K562 (cell line): ENCODE results near the gene NTRK3. TPM values are rescaled to one million over a fixed set of nuclear protein-coding genes. Genes with fewer than 3 reads are reported as not detected.

ENCODE experiments used
- ATAC-seq: fragments of 200-7000 bp; cut with Tn5 transposase; 3 replicates; pipeline ENCODE4 v1.9.1; 2020; ENCODE audit warnings: moderate library complexity
- BruUV-seq: library from RNA; stranded (reverse); fragments of 400-500 nt; replicated peaks from 2 replicates; lab custom pipeline; 2021; lab: Mats Ljungman, UMichigan
- CTCF ChIA-PET: fragments of 300-600 bp; formaldehyde crosslinking; extraction: SDS; loops from one replicate; lab custom pipeline; 2021; ENCODE audit warnings: low intra/inter-chr PET ratio; lab: Yijun Ruan, JAX
- POLR2A ChIA-PET: fragments of 300-600, 350-650 bp; sonication (Branson Sonifier 250); formaldehyde crosslinking; extraction: SDS; loops from one replicate; lab custom pipeline; 2021; ENCODE audit warnings: antibody characterized with exemption, inconsistent platforms; lab: Yijun Ruan, JAX
- DNase-seq, 4 experiments: peaks; one replicate each; pipeline versions ENCODE4 v3.0.0 to v3.0.0-alpha.2; 2011 to 2018; ENCODE audit warnings: low spot score in 3 of 4, mixed read lengths in 3 of 4; ENCODE audit errors: extremely low read depth in 1 of 4
- FAIRE-seq: peaks from 2 replicates; lab custom pipeline; 2011; peaks lifted over from hg19 to GRCh38; lab: Jason Lieb, UNC
- H2AFZ ChIP-seq: 2 replicates; pipeline ENCODE4 v1.6.0; 2011; ENCODE audit warnings: low read depth, low read length, control low read depth, inconsistent platforms
- H3K27ac ChIP-seq: fragments of 200-600 bp; 3 replicates; pipeline ENCODE4 v1.8.0; 2011; ENCODE audit warnings: low read depth, mild to moderate bottlenecking, control low read depth, inconsistent platforms, low read length, moderate library complexity, mixed read lengths; ENCODE audit errors: extremely low read depth
- H3K27me3 ChIP-seq, 2 experiments: fragments of 300-600 bp in 1 of 2; 2 replicates in 1 of 2; 3 replicates in 1 of 2; pipeline versions ENCODE4 v1.6.0 to v1.8.0; 2011; ENCODE audit warnings: inconsistent platforms in 2 of 2, low read length in 2 of 2, mild to moderate bottlenecking in 1 of 2, mixed read lengths in 1 of 2, moderate library complexity in 1 of 2; ENCODE audit not compliant: control insufficient read depth in 2 of 2, insufficient read depth in 2 of 2
- H3K36me3 ChIP-seq: fragments of 300-600 bp; 3 replicates; pipeline ENCODE4 v1.8.0; 2011; ENCODE audit warnings: mild to moderate bottlenecking, low read length, inconsistent platforms; ENCODE audit not compliant: control insufficient read depth, insufficient read depth
- H3K4me1 ChIP-seq, 2 experiments: fragments of 200-600 bp in 1 of 2; replicated peaks in 1 of 2; 2 replicates in 1 of 2; 3 replicates in 1 of 2; pipeline versions ENCODE4 v1.5.1 to v1.8.0; 2011; ENCODE audit warnings: inconsistent platforms in 2 of 2, low read length in 2 of 2, mild to moderate bottlenecking in 1 of 2, mixed read lengths in 1 of 2, moderate library complexity in 1 of 2; ENCODE audit not compliant: control insufficient read depth in 2 of 2, insufficient read depth in 2 of 2
- H3K4me2 ChIP-seq: 2 replicates; pipeline ENCODE4 v1.6.1; 2011; ENCODE audit warnings: low read length, control low read depth, inconsistent platforms, mixed read lengths; ENCODE audit not compliant: insufficient read depth
- H3K4me3 ChIP-seq: fragments of 200-600 bp; sonication (generic), shearing (Covaris generic); 2 replicates; pipeline ENCODE4 v1.5.1; 2016; ENCODE audit warnings: control low read depth, inconsistent platforms
- H3K79me2 ChIP-seq: fragments of 200-600 bp; 3 replicates; pipeline ENCODE4 v1.8.0; 2011; ENCODE audit warnings: low read length, inconsistent platforms; ENCODE audit not compliant: control insufficient read depth, insufficient read depth
- H3K9ac ChIP-seq, 2 experiments: 2 replicates each; pipeline versions ENCODE4 v1.6.0 to v1.6.1; 2011; ENCODE audit warnings: low read depth in 2 of 2, low read length in 2 of 2, control low read depth in 1 of 2, inconsistent platforms in 1 of 2, mild to moderate bottlenecking in 1 of 2, mixed read lengths in 1 of 2; ENCODE audit not compliant: insufficient read depth in 1 of 2
- H3K9me1 ChIP-seq: one replicate; pipeline ENCODE4 v1.6.0; 2011; ENCODE audit warnings: inconsistent platforms, mild to moderate bottlenecking, low read length, moderate library complexity; ENCODE audit not compliant: control insufficient read depth, insufficient read depth
- H3K9me3 ChIP-seq: replicated peaks from 2 replicates; pipeline ENCODE4 v1.5.1; 2011; ENCODE audit warnings: low read depth, low read length, inconsistent platforms; ENCODE audit not compliant: control insufficient read depth, insufficient read depth
- H4K20me1 ChIP-seq: replicated peaks from 2 replicates; pipeline ENCODE4 v1.6.1; 2011; ENCODE audit warnings: low read length, inconsistent platforms, mixed read lengths; ENCODE audit not compliant: control insufficient read depth, insufficient read depth
- BACH1 ChIP-seq: fragments of 200-800 bp; sonication (Bioruptor generic); IDR thresholded peaks from 2 replicates; pipeline ENCODE4 v1.6.1; 2016; ENCODE audit warnings: missing genetic modification characterization, missing compliant biosample characterization
- CBX3 ChIP-seq, 2 experiments: IDR thresholded peaks; 1 replicate in 1 of 2; 2 replicates in 1 of 2; pipeline ENCODE4 v1.6.1; 2012; ENCODE audit warnings: inconsistent platforms in 2 of 2, low read length in 2 of 2, borderline replicate concordance in 1 of 2, control low read depth in 1 of 2
- CREBBP ChIP-seq: IDR thresholded peaks from one replicate; pipeline ENCODE4 v1.6.1; 2012; ENCODE audit warnings: low read depth, mild to moderate bottlenecking, control low read depth, inconsistent platforms, low read length
- FOXK1 ChIP-seq: sonication (generic); formaldehyde crosslinking; IDR thresholded peaks from 2 replicates; pipeline ENCODE4 v1.8.0; 2022; ENCODE audit warnings: missing genetic modification reagents, mild to moderate bottlenecking, borderline replicate concordance
- HDAC8 ChIP-seq: fragments of 450-650 bp; IDR thresholded peaks from 2 replicates; pipeline ENCODE4 v1.6.1; 2016; ENCODE audit warnings: mild to moderate bottlenecking, missing genetic modification characterization, moderate library complexity, missing compliant biosample characterization
- HEY1 ChIP-seq: fragments of 250-450 bp; sonication (Bioruptor Pico); IDR thresholded peaks from 2 replicates; pipeline ENCODE4 v1.5.0; 2020; ENCODE audit warnings: mild to moderate bottlenecking, moderate library complexity, borderline replicate concordance
- JUN ChIP-seq, 2 experiments: sonication (generic) in 1 of 2; formaldehyde crosslinking in 1 of 2; IDR thresholded peaks; 2 replicates each; pipeline versions ENCODE4 v1.6.1 to v1.8.0; 2012 to 2022; ENCODE audit warnings: borderline replicate concordance in 2 of 2, mild to moderate bottlenecking in 2 of 2, improper control_type of control experiment in 1 of 2, low read depth in 1 of 2, low read length in 1 of 2, missing genetic modification reagents in 1 of 2
- PCBP2 ChIP-seq: fragments of 200-400 bp; formaldehyde crosslinking; IDR thresholded peaks from 2 replicates; pipeline ENCODE4 v1.6.1; 2018; ENCODE audit warnings: low read length, low read depth, mild to moderate bottlenecking, moderate library complexity; ENCODE audit not compliant: poor library complexity, severe bottlenecking
- PML ChIP-seq: IDR thresholded peaks from 2 replicates; pipeline ENCODE4 v1.6.1; 2012; ENCODE audit warnings: low read length, inconsistent platforms
- RBM34 ChIP-seq: fragments of 200-400 bp; formaldehyde crosslinking; IDR thresholded peaks from 2 replicates; pipeline ENCODE4 v1.6.1; 2018; ENCODE audit warnings: low read length, borderline replicate concordance; ENCODE audit not compliant: insufficient read depth
- SMAD4 ChIP-seq: fragments of 250-450 bp; sonication (Bioruptor Pico); conservative IDR thresholded peaks from 2 replicates; pipeline ENCODE4 v1.8.0; 2021; ENCODE audit warnings: inconsistent platforms, mild to moderate bottlenecking, moderate library complexity
- WHSC1 ChIP-seq: IDR thresholded peaks from one replicate; pipeline ENCODE4 v1.6.1; 2012; ENCODE audit warnings: low read length, control low read depth, inconsistent platforms
- ZNF282 ChIP-seq: sonication (generic); formaldehyde crosslinking; IDR thresholded peaks from 2 replicates; pipeline ENCODE4 v1.8.1; 2023; ENCODE audit warnings: missing genetic modification reagents
- ZNF511 ChIP-seq: sonication (generic); formaldehyde crosslinking; IDR thresholded peaks from 2 replicates; pipeline ENCODE4 v1.8.0; 2022; ENCODE audit warnings: mild to moderate bottlenecking, missing genetic modification reagents
- ZNF592 ChIP-seq: fragments of 450-650 bp; IDR thresholded peaks from 2 replicates; pipeline ENCODE4 v1.6.1; 2017; ENCODE audit warnings: antibody characterized with exemption, mild to moderate bottlenecking
- WGBS: fragments of 100-300 bp; shearing (Covaris generic); methylation state at CpG from one replicate; pipeline ENCODE4 v1.1.6; 2016; ENCODE audit warnings: low coverage, mixed read lengths; ENCODE audit not compliant: insufficient coverage; ENCODE audit errors: missing lambda C conversion rate; 5-methylcytosine and 5-hydroxymethylcytosine counted together
- in situ Hi-C: fragments of 300-500 bp; cut with MboI; formaldehyde crosslinking; loops from 4 replicates; pipeline ENCODE4 v1.15.0; 2018; ENCODE audit warnings: inconsistent platforms, mixed read lengths
- intact Hi-C: fragments of 100-400 bp; cut with micrococcal nuclease; formaldehyde crosslinking; loops from 2 replicates; pipeline ENCODE4 v1.14.2; 2022
- polyA plus RNA-seq, 8 experiments: library from polyadenylated mRNA; depleted of rRNA in 4 of 8; stranded (reverse) in 5 of 8; unstranded in 3 of 8; fragments of >200 nt; fragmentation: Nextera tagmentation in 2 of 8; fragmentation: Illumina TruSeq in 1 of 8; extraction: Ambion mirVana in 2 of 8; extraction: Trizol in 1 of 8; gene quantifications; 2 replicates each; pipeline versions ENCODE4 v1.2.1 to v1.2.3, GENCODE V29; 2011 to 2014; ENCODE audit warnings: inconsistent platforms in 1 of 8, missing spikeins in 1 of 8
- total RNA-seq, 7 experiments: library from RNA; depleted of rRNA in 6 of 7; stranded (reverse); fragments of >200 nt in 6 of 7; fragmentation: Illumina TruSeq in 2 of 7; extraction: Trizol in 2 of 7; gene quantifications; 2 replicates each; pipeline versions ENCODE4 v1.2.1 to v1.2.3, GENCODE V29; 2011 to 2021; ENCODE audit warnings: low replicate concordance in 1 of 7
- TF ChIP-seq, protein P1 (sequence below): sonication (generic); formaldehyde crosslinking; IDR thresholded peaks from 2 replicates; pipeline ENCODE4 v1.8.1; 2023; ENCODE audit warnings: mild to moderate bottlenecking, missing genetic modification reagents

Gene NTRK3
- total and polyA plus RNA-seq, 9 of the 15 experiments (the other 6 are each of a cell fraction or from before 2014, with no cell fraction given) = 0.11 to 0.13 TPM; not detected in 7

GRCh38 chr15:88132499-88132898 lies 124.0 kb downstream of the NTRK3 start:
- Histone ChIP-seq H4K20me1 (no peaks in the 10 kb centered on the region), H3K27ac (no peak overlapping the region), H3K4me3 (no peak overlapping the region), H3K9me1 (no peaks in the 10 kb centered on the region), H3K4me1 (no peaks in the 10 kb centered on the region), H3K27me3 (peaks cover 0 to 4% of the 10 kb centered on the region in 2 experiments; a peak in 2 of 5 replicates), H3K36me3 (no peaks in the 10 kb centered on the region), H3K4me2 (no peak overlapping the region), H3K79me2 (no peaks in the 10 kb centered on the region), H3K9me3 (no peaks in the 10 kb centered on the region), H2AFZ (no peak overlapping the region), H3K9ac (no peak overlapping the region)
- in situ Hi-C loops (no loop called here), intact Hi-C loops (no loop called here)
- 0% methylated on average over 4 of the region's 4 CpGs for WGBS
- POLR2A ChIA-PET = no interaction called here
- ATAC-seq = no peak
- no peak for FAIRE-seq
- no peak for DNase-seq
- CTCF ChIA-PET = no interaction called here
- BruUV-seq = no TSS peak
- TF ChIP-seq, protein P1, sequence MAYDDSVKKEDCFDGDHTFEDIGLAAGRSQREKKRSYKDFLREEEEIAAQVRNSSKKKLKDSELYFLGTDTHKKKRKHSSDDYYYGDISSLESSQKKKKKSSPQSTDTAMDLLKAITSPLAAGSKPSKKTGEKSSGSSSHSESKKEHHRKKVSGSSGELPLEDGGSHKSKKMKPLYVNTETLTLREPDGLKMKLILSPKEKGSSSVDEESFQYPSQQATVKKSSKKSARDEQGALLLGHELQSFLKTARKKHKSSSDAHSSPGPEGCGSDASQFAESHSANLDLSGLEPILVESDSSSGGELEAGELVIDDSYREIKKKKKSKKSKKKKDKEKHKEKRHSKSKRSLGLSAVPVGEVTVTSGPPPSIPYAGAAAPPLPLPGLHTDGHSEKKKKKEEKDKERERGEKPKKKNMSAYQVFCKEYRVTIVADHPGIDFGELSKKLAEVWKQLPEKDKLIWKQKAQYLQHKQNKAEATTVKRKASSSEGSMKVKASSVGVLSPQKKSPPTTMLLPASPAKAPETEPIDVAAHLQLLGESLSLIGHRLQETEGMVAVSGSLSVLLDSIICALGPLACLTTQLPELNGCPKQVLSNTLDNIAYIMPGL (CRISPR knock-in tag) = no peak
- TF ChIP-seq FOXK1 (no peak), CBX3 (IDR thresholded peaks at IDR 0.05; ENCODE audit: borderline replicate concordance in 1 of 2, low read length in 2 of 2) (no peak), HDAC8 (no peak), ZNF592 (no peak), PCBP2 (no peak), ZNF511 (CRISPR knock-in tag) (no peak), JUN (IDR thresholded peaks at IDR 0.05; ENCODE audit: borderline replicate concordance, low read depth, low read length) (no peak), JUN (CRISPR knock-in tag; IDR thresholded peaks at IDR 0.05; ENCODE audit: borderline replicate concordance) (no peak), BACH1 (tag) (no peak), PML (no peak), HEY1 (CRISPR knock-in tag) (no peak), WHSC1 (no peak), CREBBP (no peak), SMAD4 (no peak), ZNF282 (CRISPR knock-in tag) (no peak), RBM34 (no peak)
